Esophagus muscularis mucosa (tissue), 3 donors: ENCODE measurements around the gene IP6K3.

Source experiments
- POLR2A ChIP-seq: fragments of 450-650 bp; IDR thresholded peaks from one replicate; pipeline ENCODE4 v1.6.1; 2017; ENCODE audit warnings: antibody characterized with exemption, moderate library complexity, mild to moderate bottlenecking, low read depth
- TF ChIP-seq, protein P1 (sequence below), 3 experiments: fragments of 200-600 bp in 2 of 3; fragments of 450-650 bp in 1 of 3; sonication (generic) in 2 of 3; IDR thresholded peaks; one replicate each; pipeline ENCODE4 v1.5.1; 2017 to 2019; ENCODE audit warnings: antibody characterized with exemption in 3 of 3, mild to moderate bottlenecking in 2 of 3, moderate library complexity in 1 of 3

DNA sequence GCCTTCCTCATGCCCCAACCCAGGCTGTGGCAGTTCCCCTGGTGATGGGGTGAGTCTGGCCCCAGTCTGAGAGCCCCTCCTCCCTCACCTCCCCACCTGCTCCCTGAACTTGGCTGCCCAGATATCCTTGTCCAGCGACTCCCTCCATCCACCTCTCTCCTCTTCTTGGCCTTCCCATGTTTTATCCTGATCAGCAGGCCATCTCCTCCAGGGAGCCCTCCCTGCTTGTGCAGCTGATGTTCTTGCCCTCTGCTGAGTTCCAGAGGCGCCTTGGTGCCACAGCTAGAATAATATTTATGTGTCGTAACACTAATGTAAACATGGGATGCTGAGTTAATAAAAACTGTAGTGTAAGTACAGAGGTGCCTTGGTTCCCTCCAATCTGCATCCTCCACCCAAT is 10.4 kb upstream of the IP6K3 start:
- TF ChIP-seq, protein P1, sequence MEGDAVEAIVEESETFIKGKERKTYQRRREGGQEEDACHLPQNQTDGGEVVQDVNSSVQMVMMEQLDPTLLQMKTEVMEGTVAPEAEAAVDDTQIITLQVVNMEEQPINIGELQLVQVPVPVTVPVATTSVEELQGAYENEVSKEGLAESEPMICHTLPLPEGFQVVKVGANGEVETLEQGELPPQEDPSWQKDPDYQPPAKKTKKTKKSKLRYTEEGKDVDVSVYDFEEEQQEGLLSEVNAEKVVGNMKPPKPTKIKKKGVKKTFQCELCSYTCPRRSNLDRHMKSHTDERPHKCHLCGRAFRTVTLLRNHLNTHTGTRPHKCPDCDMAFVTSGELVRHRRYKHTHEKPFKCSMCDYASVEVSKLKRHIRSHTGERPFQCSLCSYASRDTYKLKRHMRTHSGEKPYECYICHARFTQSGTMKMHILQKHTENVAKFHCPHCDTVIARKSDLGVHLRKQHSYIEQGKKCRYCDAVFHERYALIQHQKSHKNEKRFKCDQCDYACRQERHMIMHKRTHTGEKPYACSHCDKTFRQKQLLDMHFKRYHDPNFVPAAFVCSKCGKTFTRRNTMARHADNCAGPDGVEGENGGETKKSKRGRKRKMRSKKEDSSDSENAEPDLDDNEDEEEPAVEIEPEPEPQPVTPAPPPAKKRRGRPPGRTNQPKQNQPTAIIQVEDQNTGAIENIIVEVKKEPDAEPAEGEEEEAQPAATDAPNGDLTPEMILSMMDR (IDR thresholded peaks at IDR 0.05) = no peak
- no peak for TF ChIP-seq POLR2A
